HepG2 (cell line): ENCODE results near the gene VPS13C. TPM values are rescaled to one million over a fixed set of nuclear protein-coding genes. Genes with fewer than 3 reads are reported as not detected.
A peak's percentile ranks its signal among the peaks of the same experiment; 100 is the strongest.

Experiments
- ATF6 ChIP-seq: sonication (generic); formaldehyde crosslinking; conservative IDR thresholded peaks from 2 replicates; pipeline ENCODE4 v1.4.0; 2020; ENCODE audit warnings: missing genetic modification reagents
- ATRX ChIP-seq: sonication (generic); formaldehyde crosslinking; IDR thresholded peaks from 2 replicates; pipeline ENCODE4 v1.4.0; 2020; ENCODE audit warnings: missing genetic modification reagents, borderline replicate concordance
- BCL3 ChIP-seq: sonication (generic); formaldehyde crosslinking; IDR thresholded peaks from 2 replicates; pipeline ENCODE4 v1.5.1; 2020; ENCODE audit warnings: mild to moderate bottlenecking, missing genetic modification reagents, moderate library complexity
- EHMT2 ChIP-seq: fragments of 200-600 bp; sonication (generic); IDR thresholded peaks from 2 replicates; pipeline ENCODE4 v1.7.0; 2017; ENCODE audit warnings: antibody characterized with exemption, low read depth, low read length, borderline replicate concordance
- HINFP ChIP-seq: sonication (generic); formaldehyde crosslinking; IDR thresholded peaks from 2 replicates; pipeline ENCODE4 v1.4.0; 2020; ENCODE audit warnings: low read depth, mild to moderate bottlenecking, missing genetic modification reagents
- IKZF4 ChIP-seq: sonication (generic); formaldehyde crosslinking; IDR thresholded peaks from 2 replicates; pipeline ENCODE4 v1.5.1; 2020; ENCODE audit warnings: borderline replicate concordance, mild to moderate bottlenecking, low read depth, missing genetic modification reagents; ENCODE audit errors: not compliant biosample characterization
- NFE2L2 ChIP-seq: fragments of 150-350 bp; IDR thresholded peaks from 2 replicates; pipeline ENCODE4 v1.6.1; 2014; ENCODE audit warnings: low read length
- PBX2 ChIP-seq: IDR thresholded peaks from 2 replicates; pipeline ENCODE4 v1.6.1; 2016; ENCODE audit warnings: control low read depth
- SCMH1 ChIP-seq: sonication (generic); formaldehyde crosslinking; IDR thresholded peaks from 2 replicates; pipeline ENCODE4 v1.9.0; 2021; ENCODE audit warnings: missing genetic modification reagents, mild to moderate bottlenecking, borderline replicate concordance
- TERF1 ChIP-seq: sonication (generic); formaldehyde crosslinking; IDR thresholded peaks from 2 replicates; pipeline ENCODE4 v1.8.0; 2022; ENCODE audit warnings: mild to moderate bottlenecking, missing genetic modification reagents, moderate library complexity
- THRA ChIP-seq: sonication (generic); formaldehyde crosslinking; IDR thresholded peaks from 2 replicates; pipeline ENCODE4 v1.4.0; 2020; ENCODE audit warnings: missing genetic modification reagents, borderline replicate concordance
- U2AF1 ChIP-seq: fragments of 200-400 bp; formaldehyde crosslinking; optimal IDR thresholded peaks from 2 replicates; pipeline ENCODE3; 2017; ENCODE audit warnings: mild to moderate bottlenecking, low read depth, low read length
- U2AF2 ChIP-seq: fragments of 200-400 bp; formaldehyde crosslinking; IDR thresholded peaks from 2 replicates; pipeline ENCODE4 v1.6.1; 2017; ENCODE audit warnings: low read depth, mild to moderate bottlenecking, low read length
- ZBTB34 ChIP-seq: sonication (generic); formaldehyde crosslinking; IDR thresholded peaks from 2 replicates; pipeline ENCODE4 v1.8.0; 2022; ENCODE audit warnings: mild to moderate bottlenecking, missing genetic modification reagents
- ZIK1 ChIP-seq: sonication (generic); formaldehyde crosslinking; IDR thresholded peaks from 2 replicates; pipeline ENCODE4 v1.5.0; 2020; ENCODE audit warnings: mild to moderate bottlenecking, low read depth, missing genetic modification reagents, borderline replicate concordance
- ZNF326 ChIP-seq: sonication (generic); formaldehyde crosslinking; IDR thresholded peaks from 2 replicates; pipeline ENCODE4 v1.4.0; 2020; ENCODE audit warnings: missing genetic modification reagents, borderline replicate concordance
- ZNF678 ChIP-seq: sonication (generic); formaldehyde crosslinking; IDR thresholded peaks from 2 replicates; pipeline ENCODE4 v1.4.0; 2020; ENCODE audit warnings: mild to moderate bottlenecking, missing genetic modification reagents
- ZNF761 ChIP-seq: sonication (generic); formaldehyde crosslinking; conservative IDR thresholded peaks from 2 replicates; pipeline ENCODE4 v1.4.0; 2020; ENCODE audit warnings: mild to moderate bottlenecking, missing genetic modification reagents
- polyA plus RNA-seq, 8 experiments: library from polyadenylated mRNA; depleted of rRNA in 3 of 8; stranded (reverse) in 7 of 8; unstranded in 1 of 8; fragments of >200 nt; fragmentation: Illumina TruSeq in 4 of 8; extraction: Trizol in 4 of 8; gene quantifications; 2 replicates each; pipeline versions ENCODE4 v1.2.1 to v1.2.3, GENCODE V29; 2011 to 2016; ENCODE audit warnings: low read depth in 4 of 8, missing spikeins in 1 of 8, mixed read lengths in 1 of 8; ENCODE audit not compliant: insufficient read depth in 1 of 8
- total RNA-seq, 5 experiments: library from RNA; depleted of rRNA; stranded (reverse); fragments of >200 nt; fragmentation: Illumina TruSeq; extraction: Trizol; gene quantifications; 2 replicates each; pipeline ENCODE4 v1.2.3, GENCODE V29; 2016; ENCODE audit warnings: low read depth in 1 of 5

Gene VPS13C
- total and polyA plus RNA-seq, 2 of the 13 experiments (the other 11 are each of a cell fraction or from before 2014, with no cell fraction given), result 10.9 to 26.8 TPM

- TF ChIP-seq ZBTB34 (CRISPR knock-in tag), result 0 out of 2 replicates have a peak, but pooled peaks have one; percentile 48
- TF ChIP-seq PBX2 (CRISPR knock-in tag), result no peak
- no peak for TF ChIP-seq ZNF326 (CRISPR knock-in tag)
- TF ChIP-seq NFE2L2, result no peak
- no peak for TF ChIP-seq ZNF678 (CRISPR knock-in tag)
- TF ChIP-seq BCL3 (CRISPR knock-in tag), result no peak
- TF ChIP-seq ZNF761 (CRISPR knock-in tag), result no peak
- no peak for TF ChIP-seq SCMH1 (CRISPR knock-in tag)
- no peak for TF ChIP-seq EHMT2
- no peak for TF ChIP-seq ZIK1 (CRISPR knock-in tag)
- TF ChIP-seq HINFP (CRISPR knock-in tag), result 0 out of 2 replicates have a peak, but pooled peaks have one; percentile 73
- no peak for TF ChIP-seq U2AF1
- no peak for TF ChIP-seq U2AF2
- no peak for TF ChIP-seq IKZF4 (CRISPR knock-in tag)
- no peak for TF ChIP-seq TERF1 (CRISPR knock-in tag)
- no peak for TF ChIP-seq THRA (CRISPR knock-in tag)
- no peak for TF ChIP-seq ATRX (CRISPR knock-in tag)
- no peak for TF ChIP-seq ATF6 (CRISPR knock-in tag)
Measured at GRCh38 chr15:62066663-62067447, 6.6 kb upstream of the VPS13C start, which contains the start of gene C2CD4A (continued).
